IPS DF 6.9 (cell line): ENCODE data around the gene TMEM235.
"Not testable (repeated sequence)": the region's sequence is repeated elsewhere in the genome, so short reads cannot be mapped to it uniquely, and the experiment has no call there.

Experiments
- DNase-seq: peaks from one replicate; pipeline ENCODE4 v3.0.0-alpha.2; 2013; ENCODE audit warnings: low read depth, low spot score
- H3K27ac ChIP-seq: one replicate; pipeline ENCODE4 v1.5.1; 2013; ENCODE audit warnings: low read length, control low read depth
- H3K27me3 ChIP-seq: 2 replicates; pipeline ENCODE4 v1.6.1; 2013; ENCODE audit warnings: mild to moderate bottlenecking, low read length; ENCODE audit not compliant: control insufficient read depth, insufficient read depth
- H3K36me3 ChIP-seq: 2 replicates; pipeline ENCODE4 v1.6.1; 2013; ENCODE audit warnings: low read length; ENCODE audit not compliant: control insufficient read depth, insufficient read depth
- H3K4me1 ChIP-seq: 2 replicates; pipeline ENCODE4 v1.6.1; 2013; ENCODE audit warnings: low read length; ENCODE audit not compliant: control insufficient read depth, insufficient read depth
- H3K4me3 ChIP-seq: 2 replicates; pipeline ENCODE4 v1.5.1; 2013; ENCODE audit warnings: mild to moderate bottlenecking, low read length
- H3K9me3 ChIP-seq: 2 replicates; pipeline ENCODE4 v1.6.1; 2013; ENCODE audit warnings: low read length, inconsistent platforms; ENCODE audit not compliant: control insufficient read depth, insufficient read depth
- WGBS: extraction: QIAGEN DNeasy Blood & Tissue Kit; methylation state at CpG from one replicate; pipeline ENCODE4 v1.1.7; 2013; ENCODE audit warnings: mixed read lengths, missing lambda C conversion rate; ENCODE audit not compliant: insufficient read length, insufficient coverage; 5-methylcytosine and 5-hydroxymethylcytosine counted together

TMEM235 gene

GRCh38 chr17:78230252-78230962 is 1.0 kb upstream of the TMEM235 start:
- no peak overlapping the region for H3K27ac ChIP-seq
- no peak overlapping the region for H3K4me3 ChIP-seq
- no CpG with 5 or more reads among the region's 13 CpGs for WGBS
- no peak for DNase-seq
- no peaks in the 10 kb centered on the region; the same call in 1 of the 2 replicates for H3K4me1 ChIP-seq
- H3K36me3 ChIP-seq = peaks cover 3% of the 10 kb centered on the region; the same call in 1 of the 2 replicates
- peaks cover 2% of the 10 kb centered on the region; the same call in 1 of the 2 replicates for H3K27me3 ChIP-seq
- no peaks in the 10 kb centered on the region for H3K9me3 ChIP-seq

GRCh38 chr17:78231991-78232858 is 794 bp downstream of the TMEM235 start:
- Histone ChIP-seq H3K27me3 (peaks cover 2% of the 10 kb centered on the region; the same call in 1 of the 2 replicates), H3K36me3 (peaks cover 3% of the 10 kb centered on the region; the same call in 1 of the 2 replicates), H3K27ac (no peak overlapping the region), H3K9me3 (no peaks in the 10 kb centered on the region), H3K4me1 (no peaks in the 10 kb centered on the region; the same call in 1 of the 2 replicates), H3K4me3 (peak overlapping the region; percentile 57; the same call in 1 of the 2 replicates)
- no peak for DNase-seq
- no CpG with 5 or more reads among the region's 55 CpGs for WGBS

- peaks cover 2% of the 10 kb centered on the region; the same call in 1 of the 2 replicates for H3K27me3 ChIP-seq
- H3K4me1 ChIP-seq = no peaks in the 10 kb centered on the region; the same call in 1 of the 2 replicates
- no peak overlapping the region for H3K27ac ChIP-seq
- no CpG with 5 or more reads among the region's 2 CpGs for WGBS
- no peaks in the 10 kb centered on the region for H3K9me3 ChIP-seq
- H3K36me3 ChIP-seq = peaks cover 3% of the 10 kb centered on the region; the same call in 1 of the 2 replicates
- no peak overlapping the region for H3K4me3 ChIP-seq
- no peak for DNase-seq
Observed at GRCh38 chr17:78232859-78233173, 1.4 kb downstream of the TMEM235 start.

- H3K27ac ChIP-seq = no peak overlapping the region
- H3K4me1 ChIP-seq = no peaks in the 10 kb centered on the region; the same call in 1 of the 2 replicates
- H3K4me3 ChIP-seq = no peak overlapping the region
- H3K36me3 ChIP-seq = peaks cover 3% of the 10 kb centered on the region; the same call in 1 of the 2 replicates
- no peak for DNase-seq
- H3K27me3 ChIP-seq = peaks cover 2% of the 10 kb centered on the region; the same call in 1 of the 2 replicates
- H3K9me3 ChIP-seq = no peaks in the 10 kb centered on the region
- no CpG with 5 or more reads among the region's 10 CpGs for WGBS
Observed at GRCh38 chr17:78233678-78234077, 2.2 kb downstream of the TMEM235 start.

- no peaks in the 10 kb centered on the region; the same call in 1 of the 2 replicates for H3K4me1 ChIP-seq
- DNase-seq = no peak
- no peak overlapping the region for H3K4me3 ChIP-seq
- no peak overlapping the region for H3K27ac ChIP-seq
- no peaks in the 10 kb centered on the region for H3K9me3 ChIP-seq
- WGBS = no CpG with 5 or more reads among the region's 17 CpGs
- H3K36me3 ChIP-seq = peaks cover 3% of the 10 kb centered on the region; the same call in 1 of the 2 replicates
- peaks cover 2% of the 10 kb centered on the region; the same call in 1 of the 2 replicates for H3K27me3 ChIP-seq
Observed at GRCh38 chr17:78234261-78234865, 2.9 kb downstream of the TMEM235 start.

- DNase-seq, H3K9me3 ChIP-seq, H3K27ac ChIP-seq, H3K27me3 ChIP-seq, H3K36me3 ChIP-seq, H3K4me3 ChIP-seq, H3K4me1 ChIP-seq: not testable (repeated sequence)
- no CpG with 5 or more reads among the region's 6 CpGs for WGBS
Observed at GRCh38 chr17:78235022-78235421, 3.6 kb downstream of the TMEM235 start.

GRCh38 chr17:78235885-78236284 is 4.5 kb downstream of the TMEM235 start:
- Histone ChIP-seq H3K4me3 (no peak overlapping the region), H3K36me3 (peaks cover 3% of the 10 kb centered on the region; the same call in 1 of the 2 replicates), H3K27me3 (peaks cover 2% of the 10 kb centered on the region; the same call in 1 of the 2 replicates), H3K9me3 (no peaks in the 10 kb centered on the region), H3K4me1 (no peaks in the 10 kb centered on the region; the same call in 1 of the 2 replicates), H3K27ac (no peak overlapping the region)
- WGBS = no CpG with 5 or more reads among the region's 8 CpGs
- no peak for DNase-seq

GRCh38 chr17:78236362-78237127 is 5.1 kb downstream of the TMEM235 start:
- no peak overlapping the region for H3K27ac ChIP-seq
- no peak for DNase-seq
- no CpG with 5 or more reads among the region's 20 CpGs for WGBS
- peaks cover 2% of the 10 kb centered on the region; the same call in 1 of the 2 replicates for H3K27me3 ChIP-seq
- H3K36me3 ChIP-seq = peaks cover 3% of the 10 kb centered on the region; the same call in 1 of the 2 replicates
- no peaks in the 10 kb centered on the region; the same call in 1 of the 2 replicates for H3K4me1 ChIP-seq
- H3K4me3 ChIP-seq = no peak overlapping the region
- no peaks in the 10 kb centered on the region for H3K9me3 ChIP-seq

GRCh38 chr17:78237401-78238012 is 6.1 kb downstream of the TMEM235 start:
- no peak for DNase-seq
- WGBS = no CpG with 5 or more reads among the region's 11 CpGs
- no peak overlapping the region for H3K4me3 ChIP-seq
- peaks cover 2% of the 10 kb centered on the region; the same call in 1 of the 2 replicates for H3K27me3 ChIP-seq
- peaks cover 3% of the 10 kb centered on the region; the same call in 1 of the 2 replicates for H3K36me3 ChIP-seq
- H3K27ac ChIP-seq = no peak overlapping the region
- H3K4me1 ChIP-seq = no peaks in the 10 kb centered on the region
- H3K9me3 ChIP-seq = no peaks in the 10 kb centered on the region
